Heart left ventricle (tissue), 13 donors: ENCODE measurements around the gene SULT1C3.

Experiments
- POLR2A ChIP-seq, 2 donors: fragments of 450-650 bp; IDR thresholded peaks; one replicate each; pipeline ENCODE4 v1.6.1; 2017; ENCODE audit warnings: antibody characterized with exemption in 2 of 2, mild to moderate bottlenecking in 2 of 2, moderate library complexity in 2 of 2
- TF ChIP-seq, protein P1 (sequence below), 12 donors: fragments of 200-600 bp; sonication (generic) in 4 of 12; IDR thresholded peaks; one replicate each; pipeline versions ENCODE4 v1.5.0 to v1.8.0; 2018 to 2022; ENCODE audit warnings: antibody characterized with exemption in 12 of 12, mild to moderate bottlenecking in 5 of 12
- donor health status: ischemic (EF 13 %, LVEDD 7.1; RV severe dilation, severe dysfunction).
- donor health status: DM: no; HTN: yes; CAD: no.
- donor health status: DM: no; HTN: no; CAD: no.
- donor health status: ischemic (EF 25% LVEDD 6.9; RV normal size, moderate dysfunction).
- donor health status: ischemic (EF 25% LVEDD 5.7; RV mildly dilated, moderate dysfunction).
- donor health status: ischemic (EF 35%, LVEDD 5.7; RV mildly dilated, moderate dysfunction).
- donor health status: nonischemic (EF 11% LVEDD 7.7; RV severe dilation, severe dysfunction).
- donor health status: DM: yes; HTN: yes; CAD: no.
- donor health status: PGD.
- donor health status: ischemic (EF 29% LVEDD 5.4; RV normal size, mild dysfunction).
- donor health status: nonischemic (EF 23%, LVEDD 6.1; RV moderate dilation, normal function).

DNA sequence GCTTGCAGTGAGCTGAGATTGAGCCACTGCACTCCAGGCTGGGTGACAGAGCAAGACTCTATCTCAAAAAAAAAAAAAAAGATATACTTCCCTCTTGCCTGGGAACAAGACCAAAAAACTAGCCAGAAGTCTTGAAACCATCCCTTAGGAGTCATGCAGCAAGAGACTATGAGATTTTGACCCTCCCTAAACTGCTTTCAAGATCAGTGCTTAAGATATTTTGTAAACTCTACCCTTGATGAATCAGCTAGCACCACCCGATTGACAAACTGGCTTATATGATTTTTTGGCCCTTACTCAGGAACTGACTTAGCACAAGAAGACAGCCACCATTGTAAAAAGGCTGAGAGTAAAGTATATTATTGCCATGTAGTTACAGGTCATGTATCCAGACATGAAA lies 3.8 kb downstream of the SULT1C3 start:
- TF ChIP-seq, protein P1, sequence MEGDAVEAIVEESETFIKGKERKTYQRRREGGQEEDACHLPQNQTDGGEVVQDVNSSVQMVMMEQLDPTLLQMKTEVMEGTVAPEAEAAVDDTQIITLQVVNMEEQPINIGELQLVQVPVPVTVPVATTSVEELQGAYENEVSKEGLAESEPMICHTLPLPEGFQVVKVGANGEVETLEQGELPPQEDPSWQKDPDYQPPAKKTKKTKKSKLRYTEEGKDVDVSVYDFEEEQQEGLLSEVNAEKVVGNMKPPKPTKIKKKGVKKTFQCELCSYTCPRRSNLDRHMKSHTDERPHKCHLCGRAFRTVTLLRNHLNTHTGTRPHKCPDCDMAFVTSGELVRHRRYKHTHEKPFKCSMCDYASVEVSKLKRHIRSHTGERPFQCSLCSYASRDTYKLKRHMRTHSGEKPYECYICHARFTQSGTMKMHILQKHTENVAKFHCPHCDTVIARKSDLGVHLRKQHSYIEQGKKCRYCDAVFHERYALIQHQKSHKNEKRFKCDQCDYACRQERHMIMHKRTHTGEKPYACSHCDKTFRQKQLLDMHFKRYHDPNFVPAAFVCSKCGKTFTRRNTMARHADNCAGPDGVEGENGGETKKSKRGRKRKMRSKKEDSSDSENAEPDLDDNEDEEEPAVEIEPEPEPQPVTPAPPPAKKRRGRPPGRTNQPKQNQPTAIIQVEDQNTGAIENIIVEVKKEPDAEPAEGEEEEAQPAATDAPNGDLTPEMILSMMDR (IDR thresholded peaks at IDR 0.05), result no peak
- TF ChIP-seq POLR2A (IDR thresholded peaks at IDR 0.05), result no peak
